Heart left ventricle (tissue), 13 donors: ENCODE results near the gene USF2.

ENCODE experiments used
- POLR2A ChIP-seq, 2 donors: fragments of 450-650 bp; IDR thresholded peaks; one replicate each; pipeline ENCODE4 v1.6.1; 2017; ENCODE audit warnings: antibody characterized with exemption in 2 of 2, mild to moderate bottlenecking in 2 of 2, moderate library complexity in 2 of 2
- TF ChIP-seq, protein P1 (sequence below), 12 donors: fragments of 200-600 bp; sonication (generic) in 4 of 12; IDR thresholded peaks; one replicate each; pipeline versions ENCODE4 v1.5.0 to v1.8.0; 2018 to 2022; ENCODE audit warnings: antibody characterized with exemption in 12 of 12, mild to moderate bottlenecking in 5 of 12
- donor health status: ischemic (EF 13 %, LVEDD 7.1; RV severe dilation, severe dysfunction).
- donor health status: DM: no; HTN: yes; CAD: no.
- donor health status: DM: no; HTN: no; CAD: no.
- donor health status: ischemic (EF 25% LVEDD 6.9; RV normal size, moderate dysfunction).
- donor health status: ischemic (EF 25% LVEDD 5.7; RV mildly dilated, moderate dysfunction).
- donor health status: ischemic (EF 35%, LVEDD 5.7; RV mildly dilated, moderate dysfunction).
- donor health status: nonischemic (EF 11% LVEDD 7.7; RV severe dilation, severe dysfunction).
- donor health status: DM: yes; HTN: yes; CAD: no.
- donor health status: PGD.
- donor health status: ischemic (EF 29% LVEDD 5.4; RV normal size, mild dysfunction).
- donor health status: nonischemic (EF 23%, LVEDD 6.1; RV moderate dilation, normal function).

DNA sequence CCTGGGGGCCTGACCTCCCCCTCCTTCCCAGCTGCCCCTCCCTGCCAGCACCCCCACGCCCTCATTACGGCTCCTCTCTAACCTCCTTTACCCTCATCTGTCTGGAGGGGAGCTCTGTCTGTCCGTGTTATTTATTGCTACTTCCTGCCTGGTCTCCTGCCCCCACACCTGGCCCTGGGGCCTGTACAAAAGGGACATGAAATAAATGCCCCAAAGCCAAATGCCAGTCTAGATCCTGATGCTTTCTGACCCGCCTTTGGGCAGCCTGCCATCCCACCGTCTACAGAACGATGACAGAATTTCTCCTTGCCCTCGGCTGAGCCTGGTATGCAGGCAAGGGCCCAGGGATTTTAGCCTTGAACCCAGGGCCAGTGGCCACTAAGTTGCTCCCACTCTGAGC is 44.8 kb downstream of the USF2 start:
- TF ChIP-seq, protein P1, sequence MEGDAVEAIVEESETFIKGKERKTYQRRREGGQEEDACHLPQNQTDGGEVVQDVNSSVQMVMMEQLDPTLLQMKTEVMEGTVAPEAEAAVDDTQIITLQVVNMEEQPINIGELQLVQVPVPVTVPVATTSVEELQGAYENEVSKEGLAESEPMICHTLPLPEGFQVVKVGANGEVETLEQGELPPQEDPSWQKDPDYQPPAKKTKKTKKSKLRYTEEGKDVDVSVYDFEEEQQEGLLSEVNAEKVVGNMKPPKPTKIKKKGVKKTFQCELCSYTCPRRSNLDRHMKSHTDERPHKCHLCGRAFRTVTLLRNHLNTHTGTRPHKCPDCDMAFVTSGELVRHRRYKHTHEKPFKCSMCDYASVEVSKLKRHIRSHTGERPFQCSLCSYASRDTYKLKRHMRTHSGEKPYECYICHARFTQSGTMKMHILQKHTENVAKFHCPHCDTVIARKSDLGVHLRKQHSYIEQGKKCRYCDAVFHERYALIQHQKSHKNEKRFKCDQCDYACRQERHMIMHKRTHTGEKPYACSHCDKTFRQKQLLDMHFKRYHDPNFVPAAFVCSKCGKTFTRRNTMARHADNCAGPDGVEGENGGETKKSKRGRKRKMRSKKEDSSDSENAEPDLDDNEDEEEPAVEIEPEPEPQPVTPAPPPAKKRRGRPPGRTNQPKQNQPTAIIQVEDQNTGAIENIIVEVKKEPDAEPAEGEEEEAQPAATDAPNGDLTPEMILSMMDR (IDR thresholded peaks at IDR 0.05), result no peak
- TF ChIP-seq POLR2A (IDR thresholded peaks at IDR 0.05), result no peak
